ENCODE measurements around the gene TAPBP. TPM values are rescaled to one million over a fixed set of nuclear protein-coding genes. Genes with fewer than 3 reads are reported as not detected.
A peak's percentile ranks its signal among the peaks of the same experiment; 100 is the strongest.

TAPBP gene
- polyA plus RNA-seq, 2 of the 4 experiments (the other 2 are of a cell fraction): 16.8 to 37.5 TPM

DNA sequence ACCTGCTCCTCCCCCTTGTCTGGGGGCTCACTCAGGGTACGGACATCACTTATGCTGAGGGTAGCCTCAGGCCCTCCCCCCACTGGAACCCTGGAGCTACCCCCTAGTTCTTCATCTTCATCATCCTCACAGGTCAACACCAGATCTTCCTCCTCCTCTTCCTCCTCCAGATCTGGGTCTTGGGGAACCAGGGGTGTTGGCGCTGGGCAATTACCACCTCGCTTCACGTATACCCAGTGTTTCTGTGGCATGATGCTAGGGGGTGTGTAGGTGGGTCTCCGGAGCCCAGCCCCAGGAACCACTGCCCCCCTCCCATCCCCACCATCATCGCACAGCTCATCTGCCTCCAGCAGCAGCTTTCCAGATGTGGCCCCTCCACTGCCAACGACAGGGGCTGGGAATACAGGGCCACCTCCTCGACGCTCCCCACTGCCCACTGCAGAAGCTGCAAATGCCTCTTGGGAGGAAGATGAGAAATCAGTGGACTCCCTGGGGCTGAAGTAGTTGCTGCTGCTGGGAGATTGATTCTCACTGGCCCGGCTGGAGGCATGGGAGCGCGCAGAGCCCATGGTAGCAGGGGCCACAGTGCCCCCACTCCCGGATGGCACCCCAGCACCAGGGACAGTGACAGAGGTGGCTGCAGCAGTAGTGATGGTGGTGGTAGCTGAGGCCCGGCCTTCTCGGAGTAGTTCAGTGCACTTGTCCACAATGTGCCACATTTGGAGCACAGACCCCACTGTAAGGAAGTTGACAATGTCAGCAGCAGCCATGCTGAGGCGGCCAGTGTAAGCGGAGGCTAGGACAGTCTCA lies 2.1 kb upstream of the TAPBP start:
- WGBS (ENCODE audit: missing lambda C conversion rate): 94% methylated on average over 12 of the region's 17 CpGs
- Histone ChIP-seq H3K4me2 (no peak overlapping the region), H3K4me1 (peaks cover 42% of the 10 kb centered on the region), H3K9me3 (no peaks in the 10 kb centered on the region), H3K4me3 (no peak overlapping the region), H3K27ac (no peak overlapping the region)
- ChIA-PET CTCF (interaction anchor here (3.5 kb wide), 1 partner anchor 16 kb away, joined by 8 read pairs; no protein-coding TSS in a partner anchor), POLR2A (no interaction called here)
- TF ChIP-seq FOXS1 (CRISPR knock-in tag; IDR thresholded peaks at IDR 0.05) (no peak), FOSL2 (IDR thresholded peaks at IDR 0.05) (no peak), FOSL2 (CRISPR knock-in tag; IDR thresholded peaks at IDR 0.05) (no peak), CBX8 (IDR thresholded peaks at IDR 0.05) (no peak), RCOR1 (IDR thresholded peaks at IDR 0.05; ENCODE audit: low read depth, low read length) (no peak), ESRRA (IDR thresholded peaks at IDR 0.05; ENCODE audit: borderline replicate concordance, low read length) (no peak), ZC3H11A (IDR thresholded peaks at IDR 0.05) (no peak), GATA3 (IDR thresholded peaks at IDR 0.05; ENCODE audit: borderline replicate concordance) (no peak), CHD4 (IDR thresholded peaks at IDR 0.05; ENCODE audit: borderline replicate concordance) (no peak), BHLHE40 (IDR thresholded peaks at IDR 0.05; ENCODE audit: low read depth, low read length) (no peak), CEBPB (IDR thresholded peaks at IDR 0.05) (no peak), SMC3 (IDR thresholded peaks at IDR 0.05) (no peak), HOXB5 (CRISPR knock-in tag; IDR thresholded peaks at IDR 0.05) (no peak), HDAC2 (IDR thresholded peaks at IDR 0.05) (no peak), RFX5 (IDR thresholded peaks at IDR 0.05) (no peak), ZSCAN20 (CRISPR knock-in tag; IDR thresholded peaks at IDR 0.05) (no peak), FOSB (CRISPR knock-in tag; IDR thresholded peaks at IDR 0.05) (no peak), MYC (IDR thresholded peaks at IDR 0.05; ENCODE audit: borderline replicate concordance, low read length) (no peak), CHD2 (IDR thresholded peaks at IDR 0.05; ENCODE audit: low read length, partially characterized antibody) (no peak)
- TF ChIP-seq, protein P1, sequence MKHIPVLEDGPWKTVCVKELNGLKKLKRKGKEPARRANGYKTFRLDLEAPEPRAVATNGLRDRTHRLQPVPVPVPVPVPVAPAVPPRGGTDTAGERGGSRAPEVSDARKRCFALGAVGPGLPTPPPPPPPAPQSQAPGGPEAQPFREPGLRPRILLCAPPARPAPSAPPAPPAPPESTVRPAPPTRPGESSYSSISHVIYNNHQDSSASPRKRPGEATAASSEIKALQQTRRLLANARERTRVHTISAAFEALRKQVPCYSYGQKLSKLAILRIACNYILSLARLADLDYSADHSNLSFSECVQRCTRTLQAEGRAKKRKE (CRISPR knock-in tag; IDR thresholded peaks at IDR 0.05; ENCODE audit: low read depth): no peak
- TF ChIP-seq, protein P2, sequence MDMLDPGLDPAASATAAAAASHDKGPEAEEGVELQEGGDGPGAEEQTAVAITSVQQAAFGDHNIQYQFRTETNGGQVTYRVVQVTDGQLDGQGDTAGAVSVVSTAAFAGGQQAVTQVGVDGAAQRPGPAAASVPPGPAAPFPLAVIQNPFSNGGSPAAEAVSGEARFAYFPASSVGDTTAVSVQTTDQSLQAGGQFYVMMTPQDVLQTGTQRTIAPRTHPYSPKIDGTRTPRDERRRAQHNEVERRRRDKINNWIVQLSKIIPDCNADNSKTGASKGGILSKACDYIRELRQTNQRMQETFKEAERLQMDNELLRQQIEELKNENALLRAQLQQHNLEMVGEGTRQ (IDR thresholded peaks at IDR 0.05): no peak
- no peak for ATAC-seq
- FAIRE-seq: no peak
- no peak for DNase-seq (ENCODE audit: low read depth in 1 of 2, low spot score in 1 of 2)

DNA sequence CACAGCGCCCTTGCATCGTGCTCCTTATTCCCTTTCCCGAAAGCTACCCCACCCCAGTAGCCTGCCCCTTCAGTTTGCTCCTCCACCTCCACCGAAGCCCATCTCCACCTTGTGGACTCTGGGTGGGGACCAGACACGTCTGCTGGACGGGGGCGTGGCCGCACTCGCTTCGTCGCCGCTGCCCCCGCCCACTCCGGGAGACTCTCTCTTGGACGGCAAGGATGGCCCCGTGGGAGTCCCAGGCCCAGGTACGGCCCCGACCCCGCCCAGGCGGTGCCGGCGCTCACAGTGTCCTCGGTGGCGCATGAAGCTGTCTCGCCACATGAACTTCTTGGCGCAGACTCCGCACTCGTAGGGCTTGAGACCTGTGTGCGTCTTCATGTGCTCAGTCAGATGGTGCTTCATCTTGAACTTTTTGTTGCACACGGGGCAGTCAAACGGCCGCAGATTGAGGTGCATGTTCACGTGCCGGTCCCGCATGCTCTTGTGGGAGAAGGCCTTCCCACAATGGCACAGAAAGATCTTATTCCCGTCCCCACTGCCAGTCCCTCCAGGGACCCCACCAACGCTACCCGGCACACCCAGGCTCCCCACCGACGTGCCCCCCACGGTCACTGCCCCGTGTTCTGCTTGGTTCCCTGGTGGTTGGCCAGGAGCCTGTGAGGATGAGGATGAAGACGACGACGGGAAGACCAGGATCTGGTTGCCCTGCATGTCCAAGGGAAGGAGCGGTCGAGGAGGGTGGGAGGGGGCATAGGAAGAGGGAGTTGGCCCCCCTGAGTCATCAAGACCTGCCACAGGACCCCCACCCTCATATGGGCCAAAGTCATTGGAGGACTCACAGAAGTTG lies 1.3 kb upstream of the TAPBP start:
- peak overlapping the region; percentile 92 for H3K4me2 ChIP-seq
- no peaks in the 10 kb centered on the region for H3K9me3 ChIP-seq
- peak; percentile 41 to 72 for DNase-seq (ENCODE audit: low read depth in 1 of 2, low spot score in 1 of 2)
- peaks cover 35% of the 10 kb centered on the region for H3K4me1 ChIP-seq
- CTCF ChIA-PET: interaction anchor here (3.5 kb wide), 1 partner anchor 16 kb away, joined by 8 read pairs; no protein-coding TSS in a partner anchor
- H3K27ac ChIP-seq: peak overlapping the region; percentile 93 to 97
- peak; percentile 44 to 55 for ATAC-seq
- H3K4me3 ChIP-seq: peak overlapping the region; percentile 74
- TF ChIP-seq, protein P3, sequence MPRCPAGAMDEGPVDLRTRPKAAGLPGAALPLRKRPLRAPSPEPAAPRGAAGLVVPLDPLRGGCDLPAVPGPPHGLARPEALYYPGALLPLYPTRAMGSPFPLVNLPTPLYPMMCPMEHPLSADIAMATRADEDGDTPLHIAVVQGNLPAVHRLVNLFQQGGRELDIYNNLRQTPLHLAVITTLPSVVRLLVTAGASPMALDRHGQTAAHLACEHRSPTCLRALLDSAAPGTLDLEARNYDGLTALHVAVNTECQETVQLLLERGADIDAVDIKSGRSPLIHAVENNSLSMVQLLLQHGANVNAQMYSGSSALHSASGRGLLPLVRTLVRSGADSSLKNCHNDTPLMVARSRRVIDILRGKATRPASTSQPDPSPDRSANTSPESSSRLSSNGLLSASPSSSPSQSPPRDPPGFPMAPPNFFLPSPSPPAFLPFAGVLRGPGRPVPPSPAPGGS (IDR thresholded peaks at IDR 0.05): 0 out of 3 replicates have a peak, but pooled peaks have one; percentile 20
- TF ChIP-seq, protein P4, sequence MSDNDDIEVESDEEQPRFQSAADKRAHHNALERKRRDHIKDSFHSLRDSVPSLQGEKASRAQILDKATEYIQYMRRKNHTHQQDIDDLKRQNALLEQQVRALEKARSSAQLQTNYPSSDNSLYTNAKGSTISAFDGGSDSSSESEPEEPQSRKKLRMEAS (IDR thresholded peaks at IDR 0.05): peak; percentile 27; the same call in 1 of the 2 replicates
- TF ChIP-seq CHD4 (IDR thresholded peaks at IDR 0.05; ENCODE audit: borderline replicate concordance): no peak
- WGBS (ENCODE audit: missing lambda C conversion rate): 58% methylated on average over 26 of the region's 47 CpGs
- POLR2A ChIA-PET: no interaction called here
- no peak for FAIRE-seq
